Osteocyte (in vitro differentiated cells): ENCODE data around the gene OLFML2B. TPM values are rescaled to one million over a fixed set of nuclear protein-coding genes. Genes with fewer than 3 reads are reported as not detected.

ENCODE experiments used
- DNase-seq: peaks from one replicate; pipeline ENCODE4 v3.0.0; 2021; ENCODE audit warnings: mixed read lengths; ENCODE audit not compliant: unreplicated experiment; ENCODE audit errors: extremely low spot score
- H3K27ac Mint-ChIP-seq: one replicate; pipeline ENCODE4 v1.8.0; 2021; ENCODE audit warnings: mild to moderate bottlenecking, mixed read lengths; ENCODE audit not compliant: unreplicated experiment
- H3K27me3 Mint-ChIP-seq: one replicate; pipeline ENCODE4 v1.8.0; 2021; ENCODE audit warnings: mixed read lengths; ENCODE audit not compliant: unreplicated experiment
- H3K36me3 Mint-ChIP-seq: one replicate; pipeline ENCODE4 v1.8.0; 2021; ENCODE audit warnings: mixed read lengths; ENCODE audit not compliant: unreplicated experiment
- H3K4me1 Mint-ChIP-seq: one replicate; pipeline ENCODE4 v1.8.0; 2021; ENCODE audit warnings: mixed read lengths; ENCODE audit not compliant: unreplicated experiment
- H3K4me3 Mint-ChIP-seq: one replicate; pipeline ENCODE4 v1.8.0; 2021; ENCODE audit warnings: mild to moderate bottlenecking, moderate library complexity, mixed read lengths; ENCODE audit not compliant: unreplicated experiment
- H3K9me3 Mint-ChIP-seq: one replicate; pipeline ENCODE4 v1.8.0; 2021; ENCODE audit warnings: mixed read lengths; ENCODE audit not compliant: unreplicated experiment
- CTCF ChIP-seq: fragments of 200-600 bp; sonication (generic); IDR thresholded peaks from 2 replicates; pipeline ENCODE4 v1.5.0; 2021; ENCODE audit warnings: antibody characterized with exemption, mild to moderate bottlenecking, moderate library complexity
- total RNA-seq: library from RNA; stranded (reverse); gene quantifications from 2 replicates; pipeline ENCODE4 v1.2.1, GENCODE V29; 2021

Gene OLFML2B
- total RNA-seq, 1 donor from 2014 or later: 66.7 TPM

DNA sequence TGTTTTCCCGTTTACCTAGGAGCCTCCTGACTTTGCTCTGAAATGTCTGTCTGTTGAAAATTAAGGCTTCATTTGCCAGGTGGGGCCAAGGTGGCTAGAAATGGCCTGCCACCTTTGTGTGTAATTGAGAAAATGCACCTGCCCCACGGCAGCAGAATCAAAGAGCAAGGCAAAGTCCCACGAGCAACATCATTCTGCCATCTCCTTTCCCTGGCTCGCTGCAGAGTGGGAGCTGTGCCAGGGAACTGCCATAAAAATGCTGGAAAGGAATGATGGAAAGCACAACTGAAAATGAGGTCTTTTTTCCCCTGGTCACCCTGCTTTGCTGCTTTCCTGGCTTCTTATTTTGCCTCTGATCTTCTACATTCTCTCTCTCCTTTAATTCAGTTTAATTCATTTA is 5.5 kb upstream of the OLFML2B start:
- H3K4me1 Mint-ChIP-seq: peaks cover 9% of the 10 kb centered on the region
- no peaks in the 10 kb centered on the region for H3K36me3 Mint-ChIP-seq
- no peak for TF ChIP-seq CTCF
- H3K27me3 Mint-ChIP-seq: peaks cover 3% of the 10 kb centered on the region
- H3K4me3 Mint-ChIP-seq: no peak overlapping the region
- no peak for DNase-seq
- H3K27ac Mint-ChIP-seq: no peak overlapping the region
- peaks cover 9% of the 10 kb centered on the region for H3K9me3 Mint-ChIP-seq

DNA sequence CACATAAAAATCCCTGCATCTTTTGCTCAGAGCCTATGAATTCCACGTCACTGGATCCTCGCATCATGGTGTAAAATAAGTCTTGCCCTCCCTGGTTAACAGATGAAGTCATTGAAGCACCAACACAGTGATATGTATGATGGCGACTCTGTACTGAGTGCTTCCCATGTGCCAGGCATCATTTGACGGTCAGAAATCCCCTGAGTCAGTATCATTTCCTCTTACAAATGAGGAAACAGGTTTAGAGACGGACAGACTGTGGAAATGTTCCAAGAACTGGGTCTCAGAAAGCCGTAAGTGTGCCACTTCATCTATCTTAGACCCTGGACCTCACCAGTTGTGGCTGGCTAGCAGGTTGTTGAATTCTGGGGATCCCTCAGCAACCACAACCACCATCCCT is 5.1 kb upstream of the OLFML2B start:
- Mint-ChIP-seq H3K9me3 (peaks cover 9% of the 10 kb centered on the region), H3K4me1 (peaks cover 8% of the 10 kb centered on the region), H3K36me3 (no peaks in the 10 kb centered on the region), H3K27ac (no peak overlapping the region), H3K27me3 (peaks cover under 1% of the 10 kb centered on the region), H3K4me3 (no peak overlapping the region)
- no peak for DNase-seq
- TF ChIP-seq CTCF: no peak

- Mint-ChIP-seq H3K36me3 (no peaks in the 10 kb centered on the region), H3K27ac (no peak overlapping the region), H3K4me3 (no peak overlapping the region), H3K9me3 (peaks cover 9% of the 10 kb centered on the region), H3K4me1 (peaks cover 18% of the 10 kb centered on the region), H3K27me3 (no peaks in the 10 kb centered on the region)
- no peak for DNase-seq
- TF ChIP-seq CTCF: no peak
Measured at GRCh38 chr1:162026881-162027280, 3.2 kb upstream of the OLFML2B start.

GRCh38 chr1:162025541-162025940 is 1.9 kb upstream of the OLFML2B start:
- no peaks in the 10 kb centered on the region for H3K36me3 Mint-ChIP-seq
- no peak for DNase-seq
- no peak overlapping the region for H3K27ac Mint-ChIP-seq
- H3K27me3 Mint-ChIP-seq: no peaks in the 10 kb centered on the region
- no peak overlapping the region for H3K4me3 Mint-ChIP-seq
- peaks cover 9% of the 10 kb centered on the region for H3K9me3 Mint-ChIP-seq
- peaks cover 31% of the 10 kb centered on the region for H3K4me1 Mint-ChIP-seq
- no peak for TF ChIP-seq CTCF

DNA sequence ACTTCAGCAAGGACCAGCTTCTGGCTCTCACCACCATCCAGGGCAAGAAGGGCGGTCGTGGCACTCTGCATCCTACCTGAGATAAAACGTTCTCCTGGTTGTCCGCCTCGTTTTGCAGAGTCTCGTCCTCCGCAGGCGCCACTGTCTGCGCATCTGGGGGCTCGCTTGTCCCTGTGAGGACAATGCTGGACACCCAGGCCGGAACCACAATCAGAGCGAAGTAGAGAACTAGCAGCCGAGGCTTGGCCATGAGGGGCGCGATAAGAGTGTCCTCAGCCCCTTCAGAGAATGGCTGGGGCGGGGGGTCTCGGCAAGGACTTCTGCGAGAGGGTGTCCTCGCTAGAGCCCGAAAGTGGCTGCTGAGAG is 505 bp downstream of the OLFML2B start:
- H3K4me3 Mint-ChIP-seq: peak overlapping the region; percentile 93
- peak overlapping the region; percentile 84 for H3K27ac Mint-ChIP-seq
- no peaks in the 10 kb centered on the region for H3K27me3 Mint-ChIP-seq
- DNase-seq: no peak
- H3K36me3 Mint-ChIP-seq: peaks cover 12% of the 10 kb centered on the region
- peaks cover 50% of the 10 kb centered on the region for H3K4me1 Mint-ChIP-seq
- H3K9me3 Mint-ChIP-seq: peaks cover 9% of the 10 kb centered on the region
- no peak for TF ChIP-seq CTCF
